Measurements from ENCODE around the gene CTXND1.
"Not testable (repeated sequence)": the region's sequence is repeated elsewhere in the genome, so short reads cannot be mapped to it uniquely, and the experiment has no call there.

CTXND1 gene

DNA sequence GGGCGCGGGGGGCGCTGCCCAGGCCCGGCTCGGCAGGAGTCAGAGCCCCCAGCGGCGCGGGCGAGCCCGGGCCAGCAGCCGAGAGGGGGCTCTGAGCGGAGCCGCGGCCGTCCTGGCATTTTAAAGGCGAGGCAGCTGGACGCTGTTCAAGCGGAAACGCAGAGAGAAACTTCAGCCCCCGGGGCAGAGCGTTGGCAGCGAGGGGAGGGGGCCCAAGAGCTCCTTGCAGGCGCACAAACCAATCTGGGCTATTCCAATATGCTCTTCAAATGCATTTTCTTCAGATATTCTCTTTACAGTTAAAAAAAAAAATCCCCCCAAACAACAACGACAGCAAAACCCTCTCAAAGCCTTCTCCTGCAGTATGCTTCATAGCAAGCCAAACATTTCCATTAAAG is at the start of gene CTXND1:
TSS of gene CTXND1 (minus strand) at position 93 of the 398 bp plus-strand sequence. CDS start 50,264 bp downstream, outside the sequence.
- no peak for DNase-seq
- in situ Hi-C loops (cut with MboI; ENCODE audit: low pct_unique_long_range_greater_than_20kb, low sequenced_read_pairs): no loop called here

DNA sequence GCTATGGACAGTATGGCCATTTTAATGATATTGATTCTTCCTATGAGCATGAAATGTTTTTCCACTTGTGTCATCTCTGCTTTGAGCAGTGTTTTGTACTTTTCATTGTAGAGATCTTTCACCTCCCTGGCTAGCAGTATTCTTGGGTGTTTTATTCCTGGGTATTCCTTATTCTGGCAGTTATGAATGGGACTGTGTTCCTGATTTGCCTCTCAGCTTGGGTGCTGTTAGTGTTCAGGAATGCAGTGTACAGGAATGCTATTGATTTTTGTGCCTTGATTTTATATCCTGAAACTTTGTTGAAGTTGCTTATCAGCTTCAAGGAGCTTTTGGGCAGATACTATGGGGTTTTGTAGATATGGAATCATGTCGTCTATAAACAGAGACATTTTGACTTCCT is 49.5 kb upstream of the CTXND1 start:
- no peak for DNase-seq
- in situ Hi-C loops (cut with MboI; ENCODE audit: low pct_unique_long_range_greater_than_20kb, low sequenced_read_pairs): no loop called here

DNA sequence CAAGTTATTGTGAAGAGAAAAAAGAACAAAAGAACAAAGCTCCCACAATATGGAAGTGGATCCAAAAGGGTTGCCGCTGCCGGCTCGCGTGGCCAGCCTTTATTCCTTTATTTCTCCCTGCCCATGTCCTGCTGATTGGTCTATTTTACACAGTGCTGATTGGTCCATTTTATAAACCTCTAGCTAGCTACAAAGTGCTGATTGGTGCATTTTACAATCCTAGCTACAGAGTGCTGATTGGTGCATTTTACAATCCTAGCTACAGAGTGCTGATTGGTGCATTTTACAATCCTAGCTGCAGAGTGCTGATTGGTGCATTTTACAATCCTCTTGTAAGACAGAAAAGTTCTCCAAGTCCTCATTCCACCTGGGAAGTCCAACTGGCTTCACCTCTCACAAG is 43.8 kb upstream of the CTXND1 start:
- in situ Hi-C loops (cut with MboI; ENCODE audit: low pct_unique_long_range_greater_than_20kb, low sequenced_read_pairs); DNase-seq: not testable (repeated sequence)

DNA sequence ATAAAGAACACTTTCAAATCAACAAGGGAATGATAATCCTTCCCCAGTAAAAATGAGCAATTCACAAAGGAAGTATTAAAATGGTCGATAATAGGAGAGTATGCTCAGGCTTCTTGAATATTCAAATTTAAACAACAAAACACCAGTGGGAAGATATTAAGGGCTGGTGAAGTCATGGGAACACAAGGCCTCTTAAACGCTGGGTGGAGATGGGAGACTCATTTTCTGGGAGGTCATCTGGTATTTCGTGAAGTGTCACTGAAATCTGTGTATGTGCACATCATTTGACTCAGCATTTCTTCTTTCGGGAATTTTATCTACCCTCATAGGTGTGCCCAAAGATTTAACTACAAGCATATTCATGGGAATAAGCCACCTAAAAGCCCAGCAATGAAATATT is 40.1 kb upstream of the CTXND1 start:
- DNase-seq: no peak
- in situ Hi-C loops (cut with MboI; ENCODE audit: low pct_unique_long_range_greater_than_20kb, low sequenced_read_pairs): no loop called here

DNA sequence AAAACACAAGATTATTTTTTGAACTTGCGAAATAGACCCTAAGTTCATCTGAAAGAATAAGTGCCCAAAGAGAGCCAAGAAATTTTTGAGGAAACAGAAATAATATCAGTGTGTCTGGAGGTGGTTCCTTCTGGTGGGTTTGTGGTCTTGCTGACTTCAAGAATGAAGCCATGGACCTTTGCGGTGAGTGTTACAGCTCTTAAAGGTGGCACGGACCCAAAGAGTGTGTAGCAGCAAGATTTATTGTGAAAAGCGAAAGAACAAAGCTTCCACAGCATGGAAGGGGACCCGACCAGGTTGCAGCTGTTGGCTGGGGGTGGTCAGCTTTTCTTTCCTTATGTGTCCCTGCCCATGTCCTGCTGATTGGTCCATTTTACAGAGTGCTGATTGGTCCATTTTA is 38.9 kb upstream of the CTXND1 start:
- in situ Hi-C loops (cut with MboI; ENCODE audit: low pct_unique_long_range_greater_than_20kb, low sequenced_read_pairs): not testable (repeated sequence)
- peak; percentile 8 for DNase-seq

DNA sequence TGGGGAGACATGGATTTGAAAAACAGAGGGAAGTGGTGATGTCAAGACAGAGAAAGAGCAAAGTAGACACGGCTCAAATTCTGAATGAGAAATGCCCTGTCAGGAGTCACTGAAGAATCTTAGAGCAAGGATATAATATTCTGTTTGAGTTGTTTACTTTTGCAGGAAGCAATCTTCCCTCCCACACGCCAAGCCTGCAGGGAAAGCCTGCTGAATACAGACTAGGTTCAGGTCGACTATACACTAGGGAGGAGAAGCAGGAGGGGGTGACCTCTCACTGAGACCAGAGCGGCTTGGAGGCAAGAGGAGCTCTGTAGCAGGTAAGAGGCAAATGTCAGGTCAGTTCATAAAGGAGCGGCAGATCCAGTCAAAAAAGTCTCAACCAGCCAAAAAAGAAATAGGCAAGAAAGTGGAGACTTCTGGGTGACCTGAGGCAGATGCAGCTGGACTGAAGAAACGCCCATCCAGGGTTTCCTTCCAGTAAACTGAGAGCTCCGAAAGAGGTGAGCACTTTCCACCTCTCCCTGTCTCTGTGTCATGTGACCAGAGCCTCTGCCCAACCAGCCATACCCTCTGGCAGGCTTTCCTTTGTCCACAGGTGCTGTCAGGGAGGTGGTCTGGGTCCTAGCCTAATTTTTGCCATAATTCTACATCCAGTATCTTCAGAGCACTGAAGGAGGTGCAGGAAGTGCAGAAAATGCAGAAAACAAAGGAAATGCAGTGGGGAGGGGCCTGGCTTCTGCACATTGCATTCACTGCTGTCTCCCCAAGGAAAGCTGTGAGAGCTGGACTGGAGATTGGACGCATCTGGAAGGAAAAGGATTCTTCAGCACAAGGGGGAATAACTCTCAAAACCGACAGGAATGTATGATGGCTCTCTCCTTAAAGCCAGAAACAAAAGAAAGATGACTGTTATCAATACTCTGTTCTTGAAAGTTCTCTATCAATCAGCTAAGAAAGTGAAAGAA is 37.8 kb upstream of the CTXND1 start:
- in situ Hi-C loops (cut with MboI; ENCODE audit: low pct_unique_long_range_greater_than_20kb, low sequenced_read_pairs): no loop called here

DNA sequence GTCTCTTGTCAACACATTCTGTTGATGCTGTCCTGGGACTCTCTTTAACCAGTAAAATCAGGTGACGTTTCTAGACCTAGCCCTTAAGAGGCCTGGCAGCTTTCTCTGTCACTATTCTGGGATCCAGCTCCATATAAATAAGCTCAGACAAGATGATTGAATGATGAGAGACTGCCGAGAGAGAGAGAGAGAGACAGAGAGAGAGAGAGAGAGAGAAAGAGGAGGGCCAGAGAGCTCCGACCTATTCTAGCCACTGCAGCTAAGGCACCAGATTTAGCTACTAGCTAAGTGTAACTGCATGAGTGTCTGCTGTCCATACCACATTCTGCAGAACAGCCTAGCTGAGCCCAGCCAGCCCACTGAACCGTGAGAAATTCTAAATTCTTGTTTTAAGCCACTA is 36.1 kb upstream of the CTXND1 start:
- in situ Hi-C loops (cut with MboI; ENCODE audit: low pct_unique_long_range_greater_than_20kb, low sequenced_read_pairs): no loop called here
- no peak for DNase-seq

More for the DNA sequence above, 37.8 kb upstream of the CTXND1 start:
- no peak for DNase-seq

DNA sequence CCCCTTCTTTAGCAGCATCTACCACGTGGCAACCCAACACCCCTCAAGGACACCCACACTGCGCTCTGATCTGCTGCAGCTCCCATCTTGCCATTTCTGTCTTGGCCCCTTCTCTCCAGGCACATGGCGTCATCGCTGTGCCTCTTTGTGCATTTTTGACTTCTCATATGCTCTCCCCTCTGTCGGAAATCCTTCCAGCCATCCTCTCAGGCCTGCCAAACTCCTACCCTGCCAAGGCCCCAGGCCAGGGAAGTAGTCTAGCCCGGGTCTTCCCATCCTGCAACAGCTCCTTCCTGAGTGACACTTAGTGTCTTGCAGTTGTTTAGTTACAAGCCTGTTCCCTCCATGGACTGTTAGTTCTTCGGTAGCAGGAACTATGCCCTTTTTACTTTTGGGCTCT is 34.0 kb upstream of the CTXND1 start:
- DNase-seq: no peak
- in situ Hi-C loops (cut with MboI; ENCODE audit: low pct_unique_long_range_greater_than_20kb, low sequenced_read_pairs): no loop called here

DNA sequence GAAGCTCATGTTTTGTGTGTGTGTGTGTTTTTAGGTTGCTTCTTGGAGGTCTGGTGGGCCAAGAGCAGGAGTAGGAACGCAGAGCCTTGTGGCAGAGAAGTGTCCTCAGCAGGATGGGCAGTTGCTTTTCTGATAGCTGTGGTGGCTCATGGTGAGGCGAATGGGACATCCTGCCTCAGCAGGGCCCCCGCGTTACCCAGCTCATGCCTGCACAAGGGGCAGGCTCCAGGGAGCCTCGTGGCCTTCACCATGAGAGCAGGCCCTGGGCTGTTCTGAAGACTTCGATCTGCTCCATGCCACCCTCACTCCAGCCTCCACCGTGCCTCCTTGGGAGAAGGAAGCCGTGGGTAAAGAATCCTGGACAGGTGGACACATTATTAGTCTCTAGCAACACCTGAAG is 33.4 kb upstream of the CTXND1 start:
- no peak for DNase-seq
- in situ Hi-C loops (cut with MboI; ENCODE audit: low pct_unique_long_range_greater_than_20kb, low sequenced_read_pairs): no loop called here

DNA sequence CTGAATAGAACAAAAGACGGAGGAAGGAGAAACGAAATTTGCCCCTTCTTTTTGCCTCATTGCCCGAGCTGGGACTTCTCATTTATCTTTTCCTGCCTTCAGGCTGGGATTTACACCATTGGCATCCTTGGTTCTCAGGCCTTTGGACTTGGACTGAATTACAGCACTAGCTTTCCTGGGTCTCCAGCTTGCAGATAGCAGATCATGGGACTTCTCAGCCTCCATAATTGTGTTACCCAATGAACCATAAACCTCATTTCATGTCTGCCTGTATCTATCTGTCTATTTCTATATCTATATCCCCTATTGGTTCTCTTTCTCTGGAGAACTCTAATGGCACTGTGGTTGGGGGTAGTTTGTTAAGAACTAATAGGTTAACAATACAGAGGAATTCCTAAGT is 31.5 kb upstream of the CTXND1 start:
- no peak for DNase-seq
- in situ Hi-C loops (cut with MboI; ENCODE audit: low pct_unique_long_range_greater_than_20kb, low sequenced_read_pairs): no loop called here

DNA sequence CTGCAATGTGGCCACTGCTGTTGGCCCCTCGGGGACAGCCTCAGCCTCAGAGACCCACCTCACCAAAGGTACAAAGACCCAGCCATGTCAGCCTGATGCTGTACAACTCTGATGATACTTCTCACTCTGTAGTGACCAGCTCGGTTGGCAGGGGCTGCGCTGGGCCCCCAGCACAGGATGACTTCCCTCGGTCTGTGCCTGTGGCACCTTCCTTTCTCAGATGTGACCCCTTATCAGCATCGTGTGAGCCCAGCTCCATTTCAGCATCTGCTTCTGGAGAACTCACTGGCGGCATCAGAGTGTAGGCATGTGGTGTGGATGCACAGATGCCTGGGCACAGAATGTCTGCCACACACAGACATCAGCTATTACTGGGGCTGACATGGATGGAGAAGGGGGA is 25.1 kb upstream of the CTXND1 start:
- no peak for DNase-seq
- in situ Hi-C loops (cut with MboI; ENCODE audit: low pct_unique_long_range_greater_than_20kb, low sequenced_read_pairs): no loop called here

DNA sequence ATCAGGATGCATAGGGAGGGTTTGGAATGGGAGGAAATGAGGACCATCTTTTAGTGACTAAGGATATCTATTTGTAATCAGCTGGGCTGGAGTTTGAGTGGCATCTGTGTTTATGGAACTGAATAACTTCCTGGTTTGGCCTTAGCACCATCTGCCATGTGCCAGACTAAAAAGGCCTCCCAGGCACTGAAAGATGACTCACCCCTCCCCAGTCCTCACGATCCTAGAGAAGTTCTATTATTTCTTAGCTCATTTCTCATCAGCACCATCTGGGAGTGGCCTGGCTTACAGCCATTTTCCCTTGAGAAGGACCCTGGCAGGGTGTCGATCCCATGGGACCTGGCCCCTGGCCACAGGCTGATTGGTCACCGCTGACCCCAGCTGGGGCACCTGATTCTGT is 23.9 kb upstream of the CTXND1 start:
- in situ Hi-C loops (cut with MboI; ENCODE audit: low pct_unique_long_range_greater_than_20kb, low sequenced_read_pairs): no loop called here
- no peak for DNase-seq

DNA sequence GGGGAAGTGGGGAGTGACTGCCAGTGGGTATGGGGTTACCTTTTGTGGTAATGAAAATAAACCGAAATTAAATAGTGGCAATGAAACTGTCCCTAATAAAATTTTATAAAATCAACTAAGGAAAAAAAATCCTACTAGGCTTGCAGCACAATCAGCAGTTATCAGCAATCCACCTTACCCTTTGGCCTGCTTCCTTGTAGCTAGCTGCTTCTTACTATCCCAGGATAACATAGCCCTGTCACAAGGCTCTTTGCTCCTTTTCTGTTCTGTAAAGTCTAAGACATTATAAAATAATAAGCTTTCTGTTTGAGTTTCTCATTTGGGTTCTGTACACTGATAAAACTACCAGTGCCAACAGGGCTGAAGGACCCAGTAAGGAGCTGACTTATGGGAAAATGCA is 23.0 kb upstream of the CTXND1 start:
- in situ Hi-C loops (cut with MboI; ENCODE audit: low pct_unique_long_range_greater_than_20kb, low sequenced_read_pairs): no loop called here
- no peak for DNase-seq

DNA sequence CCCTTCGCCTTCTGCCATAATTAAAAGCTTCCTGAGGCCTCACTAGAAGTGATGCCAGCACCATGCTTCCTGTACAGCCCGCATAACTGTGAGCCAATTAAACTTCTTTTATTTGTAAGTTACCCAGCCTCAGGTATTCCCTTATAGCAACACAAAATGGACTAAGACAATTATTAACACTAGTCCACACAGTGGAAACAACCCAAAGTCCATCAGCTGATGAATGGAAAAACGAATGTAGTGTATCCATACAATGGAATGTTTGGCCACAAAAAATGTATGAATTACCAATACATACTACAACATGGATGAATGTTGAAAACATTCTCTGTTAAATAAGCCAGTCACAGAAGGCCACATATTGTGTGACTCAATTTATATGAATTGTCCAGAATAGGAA is 22.5 kb upstream of the CTXND1 start:
- in situ Hi-C loops (cut with MboI; ENCODE audit: low pct_unique_long_range_greater_than_20kb, low sequenced_read_pairs): no loop called here
- DNase-seq: no peak

DNA sequence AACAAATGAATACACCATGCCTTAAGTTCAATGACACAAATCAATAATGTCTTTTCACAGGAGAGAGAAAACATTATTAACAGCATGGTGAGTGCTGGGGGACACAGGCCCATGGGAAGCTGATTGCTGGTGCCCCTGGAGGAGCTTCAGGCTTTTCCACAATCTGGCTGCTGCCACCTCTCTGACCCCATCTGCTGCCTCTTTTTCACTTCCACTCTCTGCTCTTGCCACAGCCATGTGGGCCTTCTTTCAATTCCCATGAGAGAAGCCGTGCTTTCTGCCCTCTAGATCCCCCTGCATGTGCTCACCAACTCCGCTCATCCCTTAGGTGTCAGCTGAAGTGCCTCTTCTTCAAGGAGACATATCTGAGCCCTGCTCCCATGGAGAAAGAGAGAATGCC is 21.0 kb upstream of the CTXND1 start:
- no peak for DNase-seq
- in situ Hi-C loops (cut with MboI; ENCODE audit: low pct_unique_long_range_greater_than_20kb, low sequenced_read_pairs): no loop called here

DNA sequence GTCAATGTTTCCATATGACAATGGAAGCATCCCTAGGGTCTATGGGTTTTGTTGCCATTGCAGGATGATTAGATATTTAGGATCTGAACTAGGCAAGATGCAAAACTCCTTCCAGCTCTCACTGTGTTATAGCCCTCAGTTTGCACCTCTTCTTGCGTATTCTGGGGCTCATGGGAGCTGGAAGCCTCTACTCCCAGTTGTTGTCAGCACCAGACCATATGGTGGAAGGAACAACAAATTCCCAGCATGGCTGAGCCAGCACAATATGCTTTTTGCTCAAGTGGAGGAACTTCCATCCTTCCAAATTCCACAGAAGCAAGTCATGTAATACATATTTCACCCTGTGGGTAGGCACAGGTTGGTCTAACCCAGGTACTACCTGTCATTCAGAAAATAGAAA is 18.5 kb upstream of the CTXND1 start:
- no peak for DNase-seq
- in situ Hi-C loops (cut with MboI; ENCODE audit: low pct_unique_long_range_greater_than_20kb, low sequenced_read_pairs): no loop called here

DNA sequence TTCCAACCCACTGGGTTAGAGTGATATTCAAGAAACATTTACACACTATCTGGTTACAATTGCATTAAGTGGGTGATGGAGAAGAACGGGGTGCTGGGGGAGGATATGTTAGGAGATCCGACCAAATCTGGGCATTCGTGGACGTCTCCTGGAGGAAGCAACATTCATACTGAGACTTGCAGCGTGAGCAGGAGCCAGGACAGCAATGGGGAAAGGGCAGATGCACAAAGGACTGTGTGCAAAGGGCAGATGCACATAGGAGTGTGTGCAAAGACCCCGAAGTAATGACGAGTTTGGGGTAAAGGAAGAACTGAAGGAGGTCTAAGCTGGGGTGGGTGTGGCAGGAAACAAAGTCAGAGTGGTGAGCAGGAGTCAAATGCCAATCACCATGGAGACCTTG is 16.1 kb upstream of the CTXND1 start:
- no peak for DNase-seq
- in situ Hi-C loops (cut with MboI; ENCODE audit: low pct_unique_long_range_greater_than_20kb, low sequenced_read_pairs): no loop called here

DNA sequence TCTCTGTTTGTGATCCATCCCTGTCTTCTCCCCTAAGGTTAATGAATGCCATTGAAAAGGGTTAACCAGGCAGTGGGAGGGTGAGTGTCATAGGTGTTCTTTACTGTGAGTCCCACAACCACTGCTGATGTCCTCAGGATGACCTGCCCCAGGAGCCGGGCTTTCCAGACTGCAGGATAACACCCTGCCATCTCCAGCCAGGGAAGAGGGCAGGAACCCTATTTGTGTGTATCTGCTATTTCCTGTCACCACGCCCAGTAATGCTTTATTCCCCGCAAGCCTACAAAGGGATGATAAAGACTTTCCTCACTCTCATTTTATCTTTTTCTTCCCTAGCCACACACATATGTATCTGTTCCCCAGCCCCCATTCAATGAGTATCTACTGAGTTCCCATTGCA is 15.6 kb upstream of the CTXND1 start:
- in situ Hi-C loops (cut with MboI; ENCODE audit: low pct_unique_long_range_greater_than_20kb, low sequenced_read_pairs): no loop called here
- no peak for DNase-seq

DNA sequence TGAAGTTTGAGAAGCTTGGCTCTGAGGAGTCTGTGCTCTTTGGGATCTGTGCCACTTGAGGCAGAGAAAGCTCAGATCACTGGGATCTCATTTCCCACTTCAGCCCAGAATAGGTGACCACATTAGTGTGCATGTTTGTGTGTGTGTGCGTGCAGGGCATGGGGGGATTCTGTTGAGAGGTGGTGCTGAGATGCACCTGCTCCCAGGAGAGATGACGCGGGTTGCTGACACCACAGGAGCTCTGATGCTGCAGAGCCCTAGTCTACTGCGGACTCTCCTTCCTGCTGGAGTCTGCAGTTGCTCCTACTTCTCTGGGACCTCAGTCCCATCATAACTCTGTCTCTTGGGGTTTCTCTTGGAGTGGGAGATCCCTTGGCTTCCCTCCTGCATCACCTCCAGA is 14.7 kb upstream of the CTXND1 start:
- in situ Hi-C loops (cut with MboI; ENCODE audit: low pct_unique_long_range_greater_than_20kb, low sequenced_read_pairs): no loop called here
- DNase-seq: no peak

DNA sequence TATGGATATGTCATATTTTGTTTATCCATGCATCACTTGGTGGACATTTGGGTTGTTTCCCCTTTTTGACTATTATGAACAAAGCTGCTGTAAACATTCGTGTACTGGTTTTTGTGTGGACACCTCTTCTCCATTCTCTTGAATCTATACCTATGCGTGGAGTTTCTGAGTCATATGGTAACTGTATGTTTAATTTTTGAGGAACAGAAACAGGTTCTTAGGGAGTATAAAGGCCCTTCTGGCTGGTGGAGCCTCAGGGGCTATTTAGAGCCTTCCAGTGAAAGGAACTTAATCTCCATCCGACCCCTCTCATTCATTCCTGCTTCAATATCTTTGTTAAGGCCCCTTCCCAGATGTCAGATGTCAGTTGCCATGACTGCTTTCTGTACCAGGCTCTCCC is 14.1 kb upstream of the CTXND1 start:
- DNase-seq: no peak
- in situ Hi-C loops (cut with MboI; ENCODE audit: low pct_unique_long_range_greater_than_20kb, low sequenced_read_pairs): no loop called here

DNA sequence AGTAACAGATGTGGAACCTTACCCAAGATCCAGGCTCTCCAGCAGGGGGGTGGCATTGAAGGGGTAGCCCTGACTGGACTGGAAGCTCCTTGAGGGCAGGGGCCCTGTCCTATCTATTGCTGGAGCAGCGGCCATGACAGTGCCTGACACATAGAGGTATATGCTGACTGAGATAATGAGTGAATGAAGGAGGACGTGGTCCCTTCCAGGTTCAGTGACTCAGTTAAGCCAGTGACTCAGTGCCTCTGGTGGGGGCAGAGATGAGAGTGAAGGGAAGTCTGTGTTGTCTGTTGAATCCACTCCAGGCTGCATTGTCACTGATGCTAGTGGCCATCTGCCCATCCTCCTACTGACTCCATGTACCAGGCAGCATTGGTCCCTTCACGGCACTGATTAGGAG is 13.0 kb upstream of the CTXND1 start:
- in situ Hi-C loops (cut with MboI; ENCODE audit: low pct_unique_long_range_greater_than_20kb, low sequenced_read_pairs): no loop called here

More for the DNA sequence above, 13.0 kb upstream of the CTXND1 start:
- DNase-seq: no peak

Data from KBM-7 (cell line).